ENCODE data around the gene PXDC1.
A peak's percentile ranks its signal among the peaks of the same experiment; 100 is the strongest.

Gene PXDC1, protein sequence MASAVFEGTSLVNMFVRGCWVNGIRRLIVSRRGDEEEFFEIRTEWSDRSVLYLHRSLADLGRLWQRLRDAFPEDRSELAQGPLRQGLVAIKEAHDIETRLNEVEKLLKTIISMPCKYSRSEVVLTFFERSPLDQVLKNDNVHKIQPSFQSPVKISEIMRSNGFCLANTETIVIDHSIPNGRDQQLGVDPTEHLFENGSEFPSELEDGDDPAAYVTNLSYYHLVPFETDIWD

DNA sequence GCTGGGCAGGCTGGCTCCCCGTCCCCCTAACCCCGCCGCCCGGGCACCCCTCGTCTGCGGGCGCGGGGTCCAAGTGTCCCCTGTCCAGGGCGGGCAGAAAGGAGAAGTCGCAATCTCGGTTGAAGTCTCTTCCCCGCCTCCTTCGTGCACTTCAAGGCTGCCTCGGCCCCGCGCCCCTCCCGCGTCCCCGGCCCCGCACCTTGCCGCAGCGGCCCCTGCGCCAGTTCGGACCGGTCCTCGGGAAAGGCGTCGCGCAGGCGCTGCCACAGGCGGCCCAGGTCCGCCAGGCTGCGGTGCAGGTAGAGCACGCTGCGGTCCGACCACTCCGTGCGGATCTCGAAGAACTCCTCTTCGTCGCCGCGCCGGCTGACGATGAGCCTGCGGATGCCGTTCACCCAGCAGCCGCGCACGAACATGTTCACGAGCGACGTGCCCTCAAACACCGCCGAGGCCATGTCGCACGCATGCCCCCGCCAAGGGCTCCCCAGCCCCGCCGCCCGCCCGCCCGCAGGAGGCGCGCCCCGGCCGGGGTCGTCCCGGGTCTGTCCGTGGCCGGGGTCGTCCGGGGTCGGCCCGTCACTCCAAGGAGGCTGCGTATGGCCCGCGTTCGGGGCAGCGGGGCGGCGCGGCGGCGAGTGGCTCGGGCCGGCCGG lies at the start of gene PXDC1:
PXDC1 (minus strand) TSS at position 637 of the 653 bp plus-strand sequence; CDS start at position 455, 182 bp downstream.
- H3K4me3 Mint-ChIP-seq: peak within 1 kb of the TSS; percentile 4
- H3K4me1 Mint-ChIP-seq (ENCODE audit: low read depth): peaks cover 3% of the 10 kb centered on the region
- no peaks in the 10 kb centered on the region for H3K36me3 Mint-ChIP-seq (ENCODE audit: low read depth)
- H3K27me3 Mint-ChIP-seq (ENCODE audit: low read depth): peaks cover 68% of the 10 kb centered on the region
- H3K27ac Mint-ChIP-seq: no peak within 1 kb of the TSS
- H3K9me3 Mint-ChIP-seq: no peaks in the 10 kb centered on the region

DNA sequence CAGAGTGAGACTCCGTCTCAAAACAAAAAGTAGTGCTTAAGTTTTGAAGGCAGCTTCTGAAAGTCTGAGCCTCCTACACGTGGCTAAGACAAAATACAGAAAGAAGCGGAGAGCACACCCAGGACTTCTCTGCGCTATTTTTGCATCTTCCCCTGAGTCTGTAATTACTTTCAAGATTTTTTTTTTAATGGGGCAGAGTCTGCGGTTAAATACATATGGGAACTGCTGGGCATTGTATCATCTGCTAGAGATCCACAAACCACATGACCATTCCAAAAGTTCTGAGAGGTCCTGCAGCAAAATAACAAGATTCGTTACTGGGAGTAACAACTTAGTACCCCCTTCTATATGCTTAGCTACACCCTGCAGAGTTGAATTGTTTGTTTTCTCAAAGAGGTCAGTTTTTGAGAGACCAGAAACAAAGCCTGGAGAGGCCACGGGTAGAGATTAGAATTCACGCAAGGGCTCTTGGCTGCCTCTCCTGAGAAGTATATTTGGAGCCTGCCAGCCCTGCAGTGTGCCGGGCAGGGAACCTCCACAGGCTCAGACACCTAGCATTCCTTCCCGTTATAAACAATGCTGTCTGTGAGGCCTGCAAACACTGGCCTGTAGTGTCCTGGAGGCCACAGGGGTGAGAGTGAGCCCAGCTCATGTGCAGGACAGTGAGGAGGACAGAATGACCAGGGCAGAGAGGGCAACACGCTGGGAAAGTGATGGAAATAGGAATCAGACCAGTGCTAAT lies 49.5 kb upstream of the PXDC1 start:
- Mint-ChIP-seq H3K4me3 (no peak overlapping the region), H3K4me1 (ENCODE audit: low read depth) (no peaks in the 10 kb centered on the region), H3K36me3 (ENCODE audit: low read depth) (no peaks in the 10 kb centered on the region), H3K27me3 (ENCODE audit: low read depth) (peaks cover 8% of the 10 kb centered on the region), H3K9me3 (no peaks in the 10 kb centered on the region), H3K27ac (no peak overlapping the region)

DNA sequence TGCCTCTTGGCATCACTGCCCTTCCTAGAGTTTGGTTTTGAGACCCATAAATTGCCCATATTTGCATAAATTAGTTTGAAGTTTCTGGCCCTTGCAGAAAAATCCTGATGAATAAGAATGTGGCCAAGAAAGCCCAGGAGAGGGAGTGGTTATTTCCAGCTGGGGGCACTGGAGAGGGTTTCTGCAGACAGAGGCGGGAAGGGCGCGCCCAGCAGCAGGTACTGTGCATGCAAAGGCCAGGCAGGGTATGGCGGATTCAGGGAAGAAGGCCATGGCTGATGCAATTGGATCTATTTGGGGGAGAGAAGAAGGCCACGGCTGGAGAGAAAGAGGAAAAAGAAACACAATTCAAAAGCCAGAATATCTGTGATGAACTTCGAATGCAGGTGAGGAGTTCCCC lies 48.2 kb upstream of the PXDC1 start:
- Mint-ChIP-seq H3K4me3 (no peak overlapping the region), H3K9me3 (no peaks in the 10 kb centered on the region), H3K36me3 (ENCODE audit: low read depth) (no peaks in the 10 kb centered on the region), H3K4me1 (ENCODE audit: low read depth) (no peaks in the 10 kb centered on the region), H3K27ac (no peak overlapping the region), H3K27me3 (ENCODE audit: low read depth) (peaks cover 8% of the 10 kb centered on the region)

DNA sequence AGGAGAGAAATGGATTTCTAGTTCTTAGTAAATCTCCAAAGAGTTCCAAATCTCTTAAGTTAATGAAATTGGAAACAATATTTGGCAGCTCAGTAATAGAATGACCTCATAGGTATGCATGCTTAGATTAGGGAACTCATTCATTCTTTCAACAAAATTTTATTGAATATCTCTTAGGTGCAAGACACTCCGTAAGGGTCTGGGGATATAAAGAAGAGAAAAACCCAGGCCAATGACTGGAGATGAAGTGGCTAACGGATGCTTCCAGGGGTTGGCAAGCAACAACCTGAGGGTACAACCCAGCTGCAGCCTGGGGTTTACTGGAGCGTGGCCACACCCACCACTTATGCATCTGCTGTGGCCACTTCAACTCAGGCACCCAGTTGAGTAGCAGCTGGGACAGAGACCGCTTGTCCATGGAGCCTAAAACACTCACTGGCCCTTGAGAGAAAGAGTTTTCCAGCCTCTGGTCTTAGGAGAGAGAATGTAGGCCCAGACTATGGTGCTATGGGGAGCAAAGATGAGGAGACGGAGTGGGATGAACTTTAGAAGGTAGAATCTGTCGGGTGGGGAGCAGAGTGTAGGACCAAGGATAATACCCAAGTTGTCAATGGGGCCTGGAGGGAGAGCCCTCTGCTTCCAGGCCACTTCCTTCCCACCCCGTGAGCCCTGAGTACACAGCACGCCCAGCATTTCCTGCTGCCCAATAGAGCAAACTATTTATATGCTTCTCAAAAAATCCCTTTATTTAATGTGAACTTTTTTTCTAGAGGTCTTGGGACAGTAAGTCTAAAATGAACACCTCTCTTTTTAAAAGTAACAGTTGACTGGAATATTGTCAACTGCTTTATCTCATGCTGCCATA lies 46.8 kb upstream of the PXDC1 start:
- Mint-ChIP-seq H3K27me3 (ENCODE audit: low read depth) (peaks cover 8% of the 10 kb centered on the region), H3K4me3 (no peak overlapping the region), H3K36me3 (ENCODE audit: low read depth) (no peaks in the 10 kb centered on the region), H3K4me1 (ENCODE audit: low read depth) (no peaks in the 10 kb centered on the region), H3K27ac (no peak overlapping the region), H3K9me3 (no peaks in the 10 kb centered on the region)

DNA sequence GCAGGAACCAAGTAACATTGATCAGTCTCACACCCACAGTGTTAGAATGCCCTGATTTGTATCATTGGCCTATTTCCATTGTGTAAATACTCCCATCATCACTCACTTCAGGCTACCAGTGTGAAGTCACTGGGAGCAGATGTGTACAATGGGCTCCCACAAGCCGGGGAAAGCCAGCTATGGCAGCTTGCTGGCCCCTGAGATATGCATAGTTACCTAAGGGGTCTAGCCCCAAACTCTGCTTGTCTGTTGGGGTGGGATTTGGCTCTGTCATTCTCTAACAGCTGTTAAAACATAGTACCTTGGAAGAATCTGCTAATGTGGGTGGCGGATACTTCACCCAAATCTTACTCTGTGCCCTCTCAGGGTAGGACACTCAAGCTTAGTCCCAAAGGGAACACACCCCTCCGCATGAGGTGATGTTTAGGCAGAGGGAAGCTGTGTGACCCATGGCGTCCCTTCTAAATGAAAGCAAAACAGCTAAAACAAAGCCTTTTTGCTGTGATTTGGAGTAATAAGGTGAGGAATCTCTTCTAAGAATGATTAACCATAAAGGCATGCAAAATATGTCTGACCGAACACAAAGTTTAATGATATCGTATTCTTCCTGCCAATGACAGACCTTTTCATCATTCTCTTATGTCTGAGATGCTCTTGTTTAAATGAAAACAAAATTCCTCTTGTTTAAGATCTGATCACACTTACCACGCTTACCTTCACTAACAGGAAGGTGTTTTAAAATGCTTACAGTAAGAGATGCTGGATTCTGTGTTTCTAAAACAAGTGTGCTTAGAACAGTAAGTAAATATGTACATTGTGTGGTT lies 45.9 kb upstream of the PXDC1 start:
- no peaks in the 10 kb centered on the region for H3K36me3 Mint-ChIP-seq (ENCODE audit: low read depth)
- no peak overlapping the region for H3K27ac Mint-ChIP-seq
- H3K9me3 Mint-ChIP-seq: no peaks in the 10 kb centered on the region
- H3K27me3 Mint-ChIP-seq (ENCODE audit: low read depth): peaks cover 8% of the 10 kb centered on the region
- H3K4me1 Mint-ChIP-seq (ENCODE audit: low read depth): no peaks in the 10 kb centered on the region
- no peak overlapping the region for H3K4me3 Mint-ChIP-seq

DNA sequence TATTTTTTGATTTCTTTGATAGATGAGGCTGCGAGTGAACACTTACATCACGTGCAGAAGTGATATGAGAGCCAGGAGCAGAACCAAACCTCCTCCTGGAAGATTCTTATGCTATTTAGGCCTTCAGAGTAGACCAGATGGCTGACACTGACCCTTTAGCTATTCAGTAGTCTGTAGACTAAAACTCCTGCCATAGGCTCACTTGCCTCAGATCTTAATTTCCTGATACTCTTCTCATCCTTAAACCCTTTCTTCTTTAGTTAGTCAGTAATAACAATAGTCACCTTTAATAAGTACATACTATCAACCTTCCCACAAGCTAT lies 45.2 kb upstream of the PXDC1 start:
- Mint-ChIP-seq H3K4me1 (ENCODE audit: low read depth) (no peaks in the 10 kb centered on the region), H3K9me3 (no peaks in the 10 kb centered on the region), H3K4me3 (no peak overlapping the region), H3K27ac (no peak overlapping the region), H3K36me3 (ENCODE audit: low read depth) (no peaks in the 10 kb centered on the region), H3K27me3 (ENCODE audit: low read depth) (peaks cover 8% of the 10 kb centered on the region)

DNA sequence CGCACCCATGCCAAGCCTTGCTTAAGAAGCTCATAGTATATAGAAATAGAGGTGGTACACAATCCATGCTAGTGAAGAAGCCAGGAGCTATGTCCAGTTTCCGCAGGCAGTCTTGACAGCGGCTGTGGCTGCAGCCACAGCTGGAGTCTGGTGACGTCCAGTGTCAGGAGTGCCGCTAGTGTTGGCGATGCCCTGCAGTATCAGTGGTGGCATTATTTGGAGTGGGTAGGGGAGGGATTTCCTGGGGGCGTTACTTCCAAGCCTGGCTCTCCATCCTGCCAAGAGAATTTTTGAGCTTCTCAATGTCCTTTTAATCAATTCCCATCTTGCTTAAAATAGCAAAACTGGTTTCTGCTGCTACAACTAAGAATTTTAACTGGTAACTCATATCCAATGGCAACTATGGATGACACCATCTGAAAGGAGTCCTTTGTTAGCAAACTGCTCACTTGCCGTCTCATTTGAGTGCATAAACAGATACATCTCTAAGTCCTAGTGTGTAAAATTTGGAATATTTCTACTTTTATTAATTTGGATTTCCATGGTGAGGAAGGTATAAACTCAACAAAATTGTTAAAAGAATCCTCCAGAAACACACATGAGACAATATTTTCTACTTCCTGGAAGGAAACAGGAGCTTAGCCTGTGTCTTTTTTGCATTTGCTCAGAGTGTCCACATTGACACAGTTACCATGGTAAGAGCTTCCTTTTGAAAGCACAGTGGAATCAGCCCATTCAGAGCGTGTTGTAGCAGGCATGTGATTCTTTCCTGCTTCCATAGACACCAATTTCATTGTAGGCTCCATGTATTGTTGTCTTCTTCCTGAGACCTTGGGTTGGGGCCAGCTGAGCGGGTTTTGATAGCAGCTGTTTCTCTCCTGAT lies 44.6 kb upstream of the PXDC1 start:
- Mint-ChIP-seq H3K4me1 (ENCODE audit: low read depth) (no peaks in the 10 kb centered on the region), H3K4me3 (no peak overlapping the region), H3K36me3 (ENCODE audit: low read depth) (no peaks in the 10 kb centered on the region), H3K27ac (no peak overlapping the region), H3K9me3 (no peaks in the 10 kb centered on the region), H3K27me3 (ENCODE audit: low read depth) (peaks cover 8% of the 10 kb centered on the region)

DNA sequence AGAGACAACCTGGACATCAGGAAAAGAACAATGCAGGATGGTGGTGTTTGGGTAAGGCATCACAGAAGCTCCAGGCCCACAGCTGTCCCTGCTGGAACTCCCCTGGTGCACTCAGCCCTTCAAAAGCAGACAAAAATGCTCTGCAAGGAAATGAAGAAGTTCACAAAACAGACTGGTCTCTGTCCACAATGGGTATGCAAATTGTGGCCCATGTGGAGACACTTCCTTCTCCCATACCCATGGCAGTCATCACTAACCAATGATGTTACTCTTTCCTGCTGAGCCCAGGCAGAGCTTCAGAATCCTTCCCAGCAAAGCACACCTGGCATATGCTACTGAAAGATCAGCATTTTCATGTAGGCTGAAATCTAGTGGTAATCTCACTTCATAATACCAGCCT lies 42.6 kb upstream of the PXDC1 start:
- no peak overlapping the region for H3K4me3 Mint-ChIP-seq
- H3K36me3 Mint-ChIP-seq (ENCODE audit: low read depth): no peaks in the 10 kb centered on the region
- no peak overlapping the region for H3K27ac Mint-ChIP-seq
- H3K4me1 Mint-ChIP-seq (ENCODE audit: low read depth): no peaks in the 10 kb centered on the region
- H3K27me3 Mint-ChIP-seq (ENCODE audit: low read depth): peaks cover 4% of the 10 kb centered on the region
- no peaks in the 10 kb centered on the region for H3K9me3 Mint-ChIP-seq

DNA sequence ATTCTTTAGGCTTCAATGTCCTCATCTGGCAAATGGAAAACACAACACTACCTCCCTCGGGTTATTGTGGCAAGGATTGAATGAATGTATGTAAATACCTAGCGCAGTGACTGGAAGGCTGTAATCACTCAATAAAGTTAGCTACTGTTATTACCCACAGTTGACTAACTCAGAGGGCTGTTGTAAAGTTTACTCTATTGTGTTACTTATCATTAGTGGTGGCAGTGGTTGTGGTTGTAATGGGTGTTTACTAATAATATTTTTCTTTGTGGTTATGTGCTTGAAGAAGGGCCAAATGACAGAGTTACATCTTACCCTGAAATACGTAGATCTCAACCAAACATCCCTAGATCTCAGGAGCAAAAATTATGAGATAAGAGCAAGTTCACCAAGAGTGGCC lies 42.0 kb upstream of the PXDC1 start:
- Mint-ChIP-seq H3K27me3 (ENCODE audit: low read depth) (peaks cover 4% of the 10 kb centered on the region), H3K27ac (no peak overlapping the region), H3K36me3 (ENCODE audit: low read depth) (no peaks in the 10 kb centered on the region), H3K4me1 (ENCODE audit: low read depth) (no peaks in the 10 kb centered on the region), H3K9me3 (no peaks in the 10 kb centered on the region), H3K4me3 (no peak overlapping the region)

DNA sequence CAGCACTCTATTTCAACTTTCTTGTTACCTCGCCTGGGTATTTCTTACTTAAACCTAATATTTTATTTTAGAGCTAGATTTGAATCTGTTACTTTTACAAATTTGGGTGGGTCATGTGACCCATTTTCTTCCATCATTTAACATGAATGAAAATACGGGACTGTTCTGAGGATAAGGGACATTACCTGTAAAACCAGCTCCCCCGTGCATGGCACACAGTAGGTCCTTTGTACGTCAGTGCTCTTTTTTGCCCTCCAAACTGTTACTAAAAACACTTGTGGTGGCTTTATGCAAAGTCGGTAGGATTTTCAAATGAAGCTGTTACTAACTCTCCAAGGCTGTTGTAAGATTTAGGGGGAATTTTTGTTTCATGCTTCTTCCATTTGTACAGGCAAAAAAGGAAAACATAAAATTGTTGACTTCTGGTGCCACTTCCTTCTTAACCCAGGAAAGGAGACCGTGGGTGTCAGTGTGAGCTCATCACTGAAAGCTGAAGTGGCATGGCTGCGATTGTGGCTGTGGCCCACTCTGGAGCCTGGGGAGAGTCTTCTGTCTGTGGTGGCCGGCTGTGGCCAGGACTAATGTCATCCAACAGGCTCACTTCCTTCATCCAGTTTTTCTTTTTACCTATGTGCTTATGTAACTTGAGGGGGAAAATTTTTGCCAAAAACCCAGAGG lies 40.2 kb upstream of the PXDC1 start:
- no peaks in the 10 kb centered on the region for H3K9me3 Mint-ChIP-seq
- no peaks in the 10 kb centered on the region for H3K36me3 Mint-ChIP-seq (ENCODE audit: low read depth)
- no peak overlapping the region for H3K4me3 Mint-ChIP-seq
- no peaks in the 10 kb centered on the region for H3K4me1 Mint-ChIP-seq (ENCODE audit: low read depth)
- no peak overlapping the region for H3K27ac Mint-ChIP-seq
- peaks cover 3% of the 10 kb centered on the region for H3K27me3 Mint-ChIP-seq (ENCODE audit: low read depth)

DNA sequence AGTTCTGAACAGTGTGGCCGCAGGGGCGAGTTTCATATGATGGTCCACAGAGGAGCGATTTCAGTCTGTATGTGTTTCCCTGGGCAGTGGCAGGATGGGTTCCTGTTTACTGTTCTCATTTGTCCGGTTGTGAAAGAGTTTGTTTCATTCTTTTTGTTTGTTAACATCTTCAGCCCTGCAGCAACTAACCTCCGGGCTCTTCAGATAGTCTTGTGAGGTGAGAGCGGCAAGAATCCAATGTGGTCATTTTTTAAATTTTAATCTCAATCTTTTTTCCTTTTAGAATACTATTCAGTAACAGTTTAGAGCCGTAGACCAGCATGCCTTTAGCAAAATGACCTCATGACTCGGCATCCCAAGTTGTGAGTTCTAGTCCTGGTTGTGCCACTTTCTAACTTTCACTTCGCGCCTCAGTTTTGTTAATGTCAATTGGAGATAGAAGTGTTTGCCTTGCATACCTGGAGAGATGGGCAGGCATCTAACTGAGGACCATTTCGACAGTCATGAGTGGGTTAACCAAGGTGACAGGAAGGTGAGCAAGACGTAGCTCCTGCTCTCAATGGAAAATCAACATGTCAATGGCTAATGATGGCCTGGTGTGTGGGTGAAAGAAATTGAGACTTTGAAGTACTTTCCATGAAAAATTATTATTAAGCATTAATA lies 38.5 kb upstream of the PXDC1 start:
- Mint-ChIP-seq H3K9me3 (no peaks in the 10 kb centered on the region), H3K27ac (no peak overlapping the region), H3K27me3 (ENCODE audit: low read depth) (no peaks in the 10 kb centered on the region), H3K36me3 (ENCODE audit: low read depth) (no peaks in the 10 kb centered on the region), H3K4me1 (ENCODE audit: low read depth) (no peaks in the 10 kb centered on the region), H3K4me3 (no peak overlapping the region)

DNA sequence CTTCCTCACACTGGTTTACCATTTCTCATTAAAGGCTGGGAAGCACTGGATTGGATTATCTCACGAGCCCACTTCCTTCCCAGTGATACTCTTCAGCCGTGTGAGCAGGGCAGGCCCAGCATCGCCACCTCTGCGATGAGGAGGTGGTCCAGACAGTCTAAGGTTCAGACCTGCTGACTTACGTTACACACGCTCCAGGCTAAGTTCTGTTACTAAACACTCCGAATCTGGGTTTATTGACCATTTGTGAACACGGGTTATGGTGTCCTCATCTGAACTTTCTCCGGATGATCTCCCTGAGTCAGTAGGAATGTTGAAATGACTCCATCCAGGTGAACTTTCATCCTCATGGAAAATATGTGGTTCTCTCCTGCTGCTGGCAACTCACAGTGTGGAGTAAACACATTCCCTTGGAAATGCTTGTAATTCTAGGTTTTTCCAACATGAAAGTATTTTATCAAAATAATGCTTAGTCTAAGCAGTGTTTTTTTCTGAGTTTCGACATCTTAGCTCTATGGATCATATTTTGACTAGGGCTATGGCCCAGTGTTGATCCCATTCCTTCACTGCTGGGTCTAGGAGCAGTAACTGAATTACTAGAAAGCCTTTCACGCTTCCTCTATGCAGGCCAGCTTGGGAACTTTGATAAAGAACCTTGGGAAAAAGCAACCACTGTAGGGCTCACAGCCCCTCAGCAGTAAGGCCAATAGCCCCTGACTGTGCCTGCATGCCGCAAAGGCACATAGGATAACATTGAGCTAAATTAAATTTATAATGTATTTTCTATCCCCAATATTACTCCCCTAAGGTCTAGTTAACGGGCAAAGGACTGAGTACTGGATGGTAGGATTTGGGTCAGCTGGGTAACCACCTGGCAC lies 37.7 kb upstream of the PXDC1 start:
- no peaks in the 10 kb centered on the region for H3K27me3 Mint-ChIP-seq (ENCODE audit: low read depth)
- H3K4me3 Mint-ChIP-seq: no peak overlapping the region
- no peaks in the 10 kb centered on the region for H3K36me3 Mint-ChIP-seq (ENCODE audit: low read depth)
- H3K4me1 Mint-ChIP-seq (ENCODE audit: low read depth): no peaks in the 10 kb centered on the region
- no peaks in the 10 kb centered on the region for H3K9me3 Mint-ChIP-seq
- H3K27ac Mint-ChIP-seq: no peak overlapping the region

Data from T-helper 1 cell treated with Interleukin-12 subunit alpha and Interleukin-12 subunit beta and Interleukin-4 antibody, amounts not matched to agents 30 μg/mL and 1 μg/mL, for 36 hours (primary cell).